Measurements from ENCODE around the gene RGS12.

RGS12 gene

DNA sequence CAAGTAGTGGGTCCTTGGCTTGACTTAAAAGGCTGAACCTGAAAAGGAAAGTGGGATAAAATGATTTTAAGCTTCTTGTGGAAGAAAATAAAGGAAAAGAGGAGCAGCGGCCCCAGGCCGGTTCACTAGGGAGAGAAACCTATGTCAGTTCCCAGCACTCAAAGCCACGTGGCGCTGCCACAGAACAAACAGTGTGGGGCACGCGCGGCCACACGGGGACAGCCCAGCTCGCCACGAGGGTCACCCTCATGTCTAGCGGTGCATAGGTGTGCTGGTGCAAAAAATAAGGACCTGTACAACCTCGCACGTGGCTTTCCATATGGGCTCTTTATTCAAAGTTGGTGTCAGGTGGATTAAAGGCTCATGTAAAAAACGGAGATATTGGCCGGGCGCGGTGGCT is 26.7 kb upstream of the RGS12 start:
- intact Hi-C loops (cut with DNase I; ENCODE audit: low total_unique reads) = no loop called here
- H3K9me3 ChIP-seq = no peaks in the 10 kb centered on the region
- H3K4me3 ChIP-seq = no peak overlapping the region
- H3K27ac ChIP-seq = no peak overlapping the region
- TF ChIP-seq, protein P1, sequence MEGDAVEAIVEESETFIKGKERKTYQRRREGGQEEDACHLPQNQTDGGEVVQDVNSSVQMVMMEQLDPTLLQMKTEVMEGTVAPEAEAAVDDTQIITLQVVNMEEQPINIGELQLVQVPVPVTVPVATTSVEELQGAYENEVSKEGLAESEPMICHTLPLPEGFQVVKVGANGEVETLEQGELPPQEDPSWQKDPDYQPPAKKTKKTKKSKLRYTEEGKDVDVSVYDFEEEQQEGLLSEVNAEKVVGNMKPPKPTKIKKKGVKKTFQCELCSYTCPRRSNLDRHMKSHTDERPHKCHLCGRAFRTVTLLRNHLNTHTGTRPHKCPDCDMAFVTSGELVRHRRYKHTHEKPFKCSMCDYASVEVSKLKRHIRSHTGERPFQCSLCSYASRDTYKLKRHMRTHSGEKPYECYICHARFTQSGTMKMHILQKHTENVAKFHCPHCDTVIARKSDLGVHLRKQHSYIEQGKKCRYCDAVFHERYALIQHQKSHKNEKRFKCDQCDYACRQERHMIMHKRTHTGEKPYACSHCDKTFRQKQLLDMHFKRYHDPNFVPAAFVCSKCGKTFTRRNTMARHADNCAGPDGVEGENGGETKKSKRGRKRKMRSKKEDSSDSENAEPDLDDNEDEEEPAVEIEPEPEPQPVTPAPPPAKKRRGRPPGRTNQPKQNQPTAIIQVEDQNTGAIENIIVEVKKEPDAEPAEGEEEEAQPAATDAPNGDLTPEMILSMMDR (IDR thresholded peaks at IDR 0.05) = no peak
- DNase-seq = no peak
- H3K36me3 ChIP-seq = no peaks in the 10 kb centered on the region
- H3K4me1 ChIP-seq = no peaks in the 10 kb centered on the region
- H3K27me3 ChIP-seq = no peaks in the 10 kb centered on the region

DNA sequence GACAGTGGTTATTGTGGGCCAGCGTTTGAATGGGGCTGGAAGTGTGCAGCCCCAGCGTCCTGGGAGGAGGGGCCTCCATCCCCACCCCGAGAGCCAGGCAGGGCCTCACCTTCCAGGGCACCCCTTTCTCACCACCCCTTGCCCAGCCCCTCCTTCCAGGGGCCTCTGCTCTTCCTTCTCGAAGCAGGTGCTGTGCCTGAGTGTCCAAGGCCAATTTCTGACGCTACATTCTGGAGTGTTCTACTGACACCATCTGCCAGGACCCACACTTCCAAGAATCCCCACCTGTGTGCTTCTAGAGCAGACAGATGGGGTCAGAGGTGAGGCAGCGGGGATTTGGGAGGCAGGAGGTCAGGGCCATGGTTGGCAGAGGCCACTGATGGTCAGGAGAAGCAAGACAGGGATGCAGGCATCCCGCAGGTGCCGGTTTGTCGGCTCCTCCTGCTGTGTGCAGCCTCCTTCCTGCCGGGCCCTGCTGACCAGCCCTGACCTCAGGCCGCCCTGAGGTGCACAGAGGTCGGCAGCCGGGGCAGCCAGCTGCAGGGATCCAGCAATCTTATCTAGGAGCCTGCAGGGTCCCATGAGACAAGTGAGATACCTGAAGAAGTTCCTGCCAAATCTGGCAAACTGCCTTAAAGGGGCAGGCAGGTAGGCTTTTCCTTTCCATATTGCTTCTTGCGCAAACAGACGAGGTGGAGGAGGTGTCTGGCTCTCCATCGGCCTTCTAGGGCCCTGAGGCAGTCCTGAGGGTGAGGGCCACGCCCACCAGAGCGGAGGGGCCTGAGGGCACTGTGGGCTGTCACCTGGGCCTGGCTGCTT is 25.0 kb upstream of the RGS12 start:
- DNase-seq = peak in 1 of 2 donors; percentile 12

DNA sequence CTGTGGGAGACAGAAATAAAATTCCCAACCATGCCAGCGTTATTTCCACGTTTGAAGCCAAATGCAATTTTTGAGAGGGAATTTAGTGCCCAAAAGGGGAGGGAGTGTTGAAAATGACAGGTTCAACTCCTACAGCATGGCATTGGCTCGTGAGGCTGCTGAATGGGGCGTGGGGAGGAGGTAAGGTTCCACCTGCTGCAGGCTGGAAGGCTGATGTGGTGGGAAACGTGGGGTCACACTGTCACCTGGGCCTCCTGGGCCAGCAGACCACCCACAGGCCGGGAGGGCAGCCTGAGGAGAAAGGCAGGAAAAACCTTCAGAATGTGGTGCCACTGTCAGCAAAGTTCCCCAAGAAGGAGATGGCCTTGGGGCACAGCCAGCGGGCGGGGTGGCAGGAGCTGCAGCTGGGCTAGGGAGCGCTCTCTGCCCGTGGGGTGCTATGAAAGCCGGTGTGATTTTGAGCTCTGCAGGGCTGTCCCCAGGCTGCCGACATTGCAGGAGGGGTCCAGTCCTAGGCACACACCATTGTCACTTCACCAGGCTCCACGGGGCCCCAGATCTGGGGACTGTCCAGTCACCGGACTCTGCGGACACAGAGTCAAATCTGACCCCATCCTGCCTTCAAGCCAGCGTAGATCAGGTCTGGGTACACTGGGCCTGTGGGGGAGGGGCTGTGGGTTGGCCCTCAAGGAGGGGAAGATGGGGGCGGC is 24.3 kb upstream of the RGS12 start:
- Histone ChIP-seq H3K4me3 (no peak overlapping the region), H3K27ac (no peak overlapping the region), H3K9me3 (no peaks in the 10 kb centered on the region), H3K4me1 (no peaks in the 10 kb centered on the region), H3K27me3 (no peaks in the 10 kb centered on the region), H3K36me3 (no peaks in the 10 kb centered on the region)
- peak in 1 of 2 donors; percentile 4 for DNase-seq
- intact Hi-C loops (cut with DNase I; ENCODE audit: low total_unique reads) = no loop called here
- TF ChIP-seq, protein P1 (IDR thresholded peaks at IDR 0.05) = no peak

More for the DNA sequence above, 25.0 kb upstream of the RGS12 start:
- Histone ChIP-seq H3K4me3 (no peak overlapping the region), H3K4me1 (no peaks in the 10 kb centered on the region), H3K27me3 (no peaks in the 10 kb centered on the region), H3K27ac (no peak overlapping the region), H3K9me3 (no peaks in the 10 kb centered on the region), H3K36me3 (no peaks in the 10 kb centered on the region)
- intact Hi-C loops (cut with DNase I; ENCODE audit: low total_unique reads) = no loop called here
- TF ChIP-seq, protein P1 (IDR thresholded peaks at IDR 0.05) = no peak

DNA sequence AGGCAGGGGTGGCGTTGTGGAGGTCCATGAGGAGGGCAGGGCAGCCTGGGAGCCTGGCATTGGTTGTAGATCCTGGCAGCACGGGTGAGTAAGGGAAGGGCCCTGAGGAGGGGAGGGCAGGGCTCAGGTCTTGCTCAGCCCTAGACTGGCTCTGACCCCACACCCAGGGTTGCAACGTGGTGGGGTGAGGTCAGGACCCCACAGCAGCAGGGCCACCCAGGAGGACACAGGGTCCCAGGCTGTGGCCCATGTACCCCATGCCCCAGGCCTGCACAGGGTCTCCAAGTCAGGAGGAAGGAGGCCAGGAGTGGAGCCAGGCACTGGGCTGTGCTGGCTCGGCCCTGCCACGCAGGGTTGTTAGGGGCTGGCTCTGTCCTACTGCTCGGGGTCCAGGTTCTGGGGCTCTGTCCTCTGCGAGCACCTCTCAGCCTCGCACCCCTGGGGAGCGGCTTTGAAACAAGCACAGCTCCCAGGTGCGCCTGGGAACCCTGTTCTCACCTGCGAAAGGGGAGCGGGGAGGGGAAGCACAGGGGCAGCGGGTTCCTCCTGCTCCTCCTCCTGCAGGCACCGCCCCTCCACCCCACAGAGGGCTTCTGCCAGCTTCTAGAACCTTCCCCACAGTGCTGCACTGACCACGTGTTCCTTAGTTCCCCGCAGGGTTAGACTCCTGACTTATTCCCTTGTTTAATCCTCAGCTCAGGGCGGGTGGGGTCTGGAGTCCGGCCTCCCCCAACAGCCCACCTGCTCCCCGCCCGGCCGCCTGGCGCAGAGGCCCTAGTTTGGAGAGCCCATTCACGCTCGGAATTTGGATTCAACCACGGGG is 23.5 kb upstream of the RGS12 start:
- no peak overlapping the region for H3K27ac ChIP-seq
- intact Hi-C loops (cut with DNase I; ENCODE audit: low total_unique reads) = no loop called here
- peak in 1 of 2 donors; percentile 17 for DNase-seq

More for the DNA sequence above, 23.5 kb upstream of the RGS12 start:
- no peaks in the 10 kb centered on the region for H3K36me3 ChIP-seq
- TF ChIP-seq, protein P1 (IDR thresholded peaks at IDR 0.05) = no peak
- H3K4me1 ChIP-seq = no peaks in the 10 kb centered on the region
- no peaks in the 10 kb centered on the region for H3K9me3 ChIP-seq
- H3K4me3 ChIP-seq = no peak overlapping the region
- no peaks in the 10 kb centered on the region for H3K27me3 ChIP-seq

Measured in tibial artery (tissue), 4 donors.